NCI-H1105 treated with DMSO at 0.1 percent for 48 hours (cell line): ENCODE data around the gene USP53.
"Not testable (repeated sequence)": the region's sequence is repeated elsewhere in the genome, so short reads cannot be mapped to it uniquely, and the experiment has no call there.

Source experiments
- DNase-seq: peaks from one replicate; lab custom pipeline; 2025; lab: John Stamatoyannopoulos, UW

The USP53 gene

DNA sequence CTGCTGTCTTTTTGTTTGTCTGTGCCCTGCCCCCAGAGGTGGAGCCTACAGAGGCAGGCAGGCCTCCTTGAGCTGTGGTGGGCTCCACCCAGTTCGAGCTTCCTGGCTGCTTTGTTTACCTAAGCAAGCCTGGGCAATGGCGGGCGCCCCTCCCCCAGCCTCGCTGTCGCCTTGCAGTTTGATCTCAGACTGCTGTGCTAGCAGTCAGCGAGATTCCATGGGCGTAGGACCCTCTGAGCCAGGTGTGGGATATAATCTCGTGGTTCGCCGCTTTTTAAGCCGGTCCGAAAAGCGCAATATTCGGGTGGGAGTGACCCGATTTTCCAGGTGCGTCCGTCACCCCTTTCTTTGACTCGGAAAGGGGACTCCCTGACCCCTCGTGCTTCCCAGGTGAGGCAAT lies 67.0 kb downstream of the USP53 start:
- not testable (repeated sequence) for DNase-seq

DNA sequence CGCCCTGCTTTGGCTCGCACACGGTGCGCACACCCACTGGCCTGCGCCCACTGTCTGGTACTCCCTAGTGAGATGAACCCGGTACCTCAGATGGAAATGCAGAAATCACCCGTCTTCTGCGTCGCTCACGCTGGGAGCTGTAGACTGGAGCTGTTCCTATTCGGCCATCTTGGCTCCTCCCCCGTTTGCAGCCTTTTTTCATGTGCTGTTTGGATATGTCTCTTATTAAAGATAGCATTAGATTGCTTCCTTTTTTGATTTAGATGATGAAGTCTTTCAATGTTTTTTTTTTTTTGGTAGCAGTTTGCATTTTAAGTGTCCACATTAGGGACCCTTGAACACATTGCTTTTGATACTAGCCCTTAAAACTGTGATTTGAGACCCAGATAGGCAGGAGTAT lies 67.4 kb downstream of the USP53 start:
- not testable (repeated sequence) for DNase-seq

DNA sequence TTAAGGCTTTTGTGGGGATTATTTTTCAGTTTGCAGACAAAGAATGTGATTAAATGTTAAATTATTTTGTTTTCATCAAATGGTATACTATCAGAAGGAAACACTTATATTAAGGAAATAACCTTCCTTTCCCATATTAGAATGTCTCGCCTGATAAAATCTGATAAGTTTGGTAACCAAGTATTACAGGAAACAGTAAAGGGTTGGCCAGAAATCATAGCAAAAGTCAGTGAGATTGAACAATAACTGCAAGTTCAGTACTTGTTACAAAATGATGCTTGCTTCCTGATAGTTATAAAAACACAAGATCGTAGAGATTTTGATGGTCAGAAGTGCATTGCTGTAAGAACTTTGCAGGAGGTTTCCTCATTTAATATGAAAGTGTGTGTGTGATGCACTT lies 68.9 kb downstream of the USP53 start:
- DNase-seq = no peak

DNA sequence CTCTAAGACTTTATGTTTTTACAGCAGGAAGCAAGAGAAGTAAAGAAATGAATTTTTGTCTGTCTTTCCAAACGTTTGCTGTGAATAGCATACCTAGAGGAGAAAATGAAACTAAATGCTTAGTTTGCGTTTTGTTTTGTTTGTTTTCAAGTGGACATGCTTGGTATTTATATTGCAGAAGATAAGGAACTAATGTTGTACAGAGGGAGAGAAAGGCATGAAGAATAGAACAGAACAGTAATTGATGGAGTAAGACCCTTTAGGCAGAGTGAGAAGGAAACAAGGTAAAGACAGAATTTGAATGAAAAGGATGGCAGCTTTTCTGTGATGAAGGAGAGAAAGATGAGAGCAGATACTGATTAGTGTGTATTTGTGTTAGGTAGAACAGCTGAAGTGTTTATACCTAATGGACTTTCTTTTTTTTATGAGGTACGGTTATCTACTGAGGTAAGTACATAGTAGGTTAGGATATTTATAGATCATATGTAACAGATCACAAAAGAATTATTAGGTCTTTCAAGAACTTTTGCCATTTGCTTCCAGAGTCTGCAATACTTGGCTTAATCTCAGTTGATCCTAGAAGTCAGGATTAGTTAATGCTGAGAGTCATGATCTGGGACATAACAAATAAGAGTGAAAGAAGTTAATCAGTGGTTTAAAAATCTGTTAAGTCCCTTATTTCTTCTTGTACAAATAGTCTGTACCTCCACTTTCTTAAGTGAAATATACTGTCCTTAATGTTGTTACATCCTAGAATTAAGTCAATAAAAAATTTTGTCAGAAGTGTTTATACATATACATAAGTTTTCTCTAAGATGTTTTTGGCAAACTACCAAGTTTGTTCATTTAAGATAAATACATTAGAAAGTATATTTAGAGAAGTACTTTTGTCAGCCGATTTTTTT lies 72.6 kb downstream of the USP53 start:
- no peak for DNase-seq

DNA sequence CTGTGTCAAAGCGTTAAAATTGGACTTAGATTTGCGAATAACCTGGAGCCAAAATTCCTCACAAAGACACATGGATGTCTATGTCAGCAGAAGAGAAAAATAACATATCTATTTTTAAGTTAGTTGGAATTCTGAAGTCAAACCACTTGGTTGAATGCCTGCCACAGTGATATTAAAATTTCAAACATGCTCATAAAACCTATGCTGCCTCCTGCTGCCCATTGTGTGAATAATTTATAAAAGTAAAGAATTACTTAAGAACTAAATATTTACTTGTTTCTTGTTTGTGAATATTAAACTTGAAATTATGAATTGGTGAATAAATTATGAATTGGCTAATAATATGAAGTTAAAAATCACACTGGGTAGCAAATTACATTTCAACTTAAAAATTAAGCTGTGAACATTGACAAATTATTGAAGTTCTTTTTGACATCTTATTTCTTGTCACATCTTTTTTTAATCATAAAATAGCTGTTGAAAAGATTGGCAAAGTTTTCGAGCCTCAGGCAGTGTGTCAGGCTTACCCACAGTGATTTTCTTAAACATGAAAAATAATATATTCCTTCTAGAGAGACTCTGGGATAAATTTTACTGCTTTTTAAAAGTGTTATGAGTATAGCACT lies 74.0 kb downstream of the USP53 start:
- no peak for DNase-seq

DNA sequence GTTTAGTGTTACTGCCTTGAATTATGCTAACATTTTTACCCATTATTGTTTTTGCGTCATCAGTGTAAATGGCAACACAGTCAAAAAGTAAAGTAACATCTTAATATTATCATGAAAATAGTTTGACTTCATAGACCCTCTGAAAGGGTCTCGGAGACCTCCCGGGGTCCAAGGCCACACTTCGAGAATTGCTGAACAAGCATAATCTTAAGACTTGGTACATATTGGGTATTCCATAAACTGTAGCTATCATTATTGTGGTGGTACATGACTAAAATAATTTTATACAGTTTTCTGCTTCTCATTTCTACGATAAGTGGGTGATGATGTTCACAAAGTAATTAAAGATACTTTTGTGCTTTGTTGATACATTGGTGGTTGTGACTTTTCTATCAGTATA lies 76.8 kb downstream of the USP53 start:
- no peak for DNase-seq

DNA sequence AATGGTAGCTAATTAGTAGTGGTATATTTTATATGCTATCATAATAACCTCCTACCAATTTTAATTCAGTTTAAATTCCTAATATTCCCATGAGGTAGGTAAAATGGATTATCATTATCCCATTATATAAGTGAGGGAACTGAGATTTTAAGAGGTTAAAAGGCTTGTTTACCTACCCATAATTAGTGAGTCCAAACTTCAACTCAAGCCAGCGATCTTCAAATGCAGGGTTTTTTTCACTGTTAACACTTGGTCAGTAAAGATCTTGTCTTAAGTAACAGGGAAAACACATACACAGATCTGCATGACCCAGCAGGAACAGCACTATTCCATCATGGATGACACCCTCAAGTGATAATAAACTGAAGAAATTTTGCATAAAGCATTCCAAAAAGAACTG lies 78.1 kb downstream of the USP53 start:
- no peak for DNase-seq

DNA sequence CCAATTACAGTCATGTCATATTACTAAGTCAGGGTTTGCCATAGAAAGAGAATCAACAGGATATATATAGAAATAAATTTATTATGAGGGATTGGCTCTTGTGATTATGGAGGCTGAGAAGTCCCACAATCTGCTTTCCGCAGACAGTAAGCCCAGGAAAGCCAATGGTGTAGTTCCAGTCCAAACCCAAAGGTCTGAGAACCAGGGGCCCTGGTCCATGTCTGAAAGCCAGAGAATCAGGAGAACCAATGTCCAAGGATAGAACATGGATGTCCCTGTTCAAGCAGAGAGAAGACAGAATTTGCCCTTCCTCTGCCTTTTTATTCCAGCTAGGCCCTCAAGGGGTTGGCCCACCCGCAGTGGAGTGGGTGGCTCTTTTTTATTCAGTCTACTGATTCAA lies 83.8 kb downstream of the USP53 start:
- no peak for DNase-seq

DNA sequence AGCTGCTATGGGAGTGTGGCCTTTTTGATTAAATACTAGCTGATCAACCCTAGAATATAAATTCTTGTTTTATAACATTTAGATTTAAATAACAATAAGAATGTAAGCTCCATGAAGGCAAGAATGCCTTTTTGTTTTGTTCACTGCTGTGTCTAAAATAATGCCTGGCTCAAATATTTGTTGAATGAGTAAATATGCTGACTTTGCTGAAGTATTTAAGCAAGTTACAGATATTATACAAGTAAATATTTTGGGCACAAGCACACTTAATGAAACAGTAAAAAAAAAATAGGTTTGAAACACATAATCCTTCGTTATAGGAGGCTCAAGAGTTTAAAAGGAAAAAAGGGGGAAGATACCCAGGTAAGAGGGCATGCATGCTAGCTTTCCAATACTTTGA lies 85.3 kb downstream of the USP53 start:
- no peak for DNase-seq

DNA sequence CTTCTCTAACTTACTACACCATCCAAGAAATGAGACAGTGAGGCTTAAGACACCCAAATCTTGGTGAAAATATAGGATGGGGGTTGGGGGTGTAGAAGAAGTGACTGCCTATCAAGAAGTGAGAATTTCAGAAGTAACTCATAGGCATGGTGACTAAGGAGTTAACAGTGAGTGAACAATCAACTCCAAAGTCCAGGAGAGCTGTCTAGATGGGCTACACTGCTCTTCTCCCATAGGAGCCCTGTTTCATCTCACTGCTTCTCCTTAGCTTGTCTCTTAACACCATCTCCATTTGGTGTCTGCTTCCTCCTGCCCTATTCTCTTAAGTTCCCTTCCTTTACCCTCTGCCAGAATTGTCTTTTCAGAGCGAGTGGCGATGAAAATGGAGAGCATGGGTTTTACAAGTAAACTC lies 86.8 kb downstream of the USP53 start:
- no peak for DNase-seq

DNA sequence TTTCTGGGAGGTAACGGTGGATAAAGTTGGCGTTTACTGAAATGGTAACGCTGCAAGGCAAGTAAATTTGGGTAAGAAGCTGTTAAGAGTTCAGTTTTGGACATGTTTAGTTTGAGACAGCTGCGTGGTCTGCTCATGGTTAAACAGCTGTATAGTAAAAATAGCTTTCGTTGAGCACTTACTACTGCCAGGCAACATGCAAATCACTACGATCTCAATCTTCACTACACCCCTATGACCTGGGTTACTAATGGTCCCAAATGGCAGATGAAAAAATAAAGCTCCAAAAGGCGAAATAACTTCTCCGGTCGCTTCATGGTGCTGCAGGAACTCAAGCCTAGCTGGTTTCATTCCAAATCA lies 87.2 kb downstream of the USP53 start:
- DNase-seq = no peak

DNA sequence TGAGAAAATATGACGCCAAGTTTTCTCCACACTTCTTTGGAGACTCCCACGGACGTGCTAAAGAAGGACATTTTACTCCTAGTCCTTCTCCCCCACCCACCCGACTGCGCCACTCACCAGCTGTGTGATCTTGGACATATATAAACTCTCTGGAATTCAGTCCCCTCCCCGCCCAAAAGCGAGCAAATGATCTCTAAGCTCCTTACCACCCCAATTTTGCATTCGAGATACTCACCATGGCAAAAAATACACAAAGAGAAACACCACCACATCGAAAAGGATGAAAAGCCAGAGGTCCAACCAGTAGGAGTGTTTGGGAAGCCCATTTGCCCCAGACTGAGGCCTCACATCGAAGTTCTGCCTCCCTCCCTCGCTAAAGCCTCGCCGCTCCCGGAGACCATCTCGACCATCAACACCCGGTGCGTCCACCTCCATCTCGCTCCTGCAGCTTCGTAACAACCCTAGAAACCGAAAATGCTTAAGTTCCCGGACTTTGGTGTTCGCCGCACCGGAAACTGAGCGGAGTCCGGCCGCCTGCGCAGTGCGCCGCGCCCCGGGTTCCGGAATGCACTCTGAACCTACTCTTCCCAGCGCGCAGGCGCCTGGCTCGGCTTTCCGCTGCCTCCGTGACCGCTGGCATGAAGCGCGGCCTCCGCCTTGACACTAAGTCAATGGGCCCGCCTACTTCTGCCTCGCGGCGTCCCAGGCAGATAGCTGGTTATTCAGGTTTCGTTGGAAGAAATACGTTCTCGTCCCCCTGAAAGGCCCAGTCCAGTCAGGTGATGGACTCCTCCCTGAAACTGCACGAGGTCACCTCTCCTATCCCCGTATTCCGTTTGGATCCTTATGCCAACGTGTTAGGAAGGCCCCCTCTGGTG lies 87.8 kb downstream of the USP53 start:
- no peak for DNase-seq

DNA sequence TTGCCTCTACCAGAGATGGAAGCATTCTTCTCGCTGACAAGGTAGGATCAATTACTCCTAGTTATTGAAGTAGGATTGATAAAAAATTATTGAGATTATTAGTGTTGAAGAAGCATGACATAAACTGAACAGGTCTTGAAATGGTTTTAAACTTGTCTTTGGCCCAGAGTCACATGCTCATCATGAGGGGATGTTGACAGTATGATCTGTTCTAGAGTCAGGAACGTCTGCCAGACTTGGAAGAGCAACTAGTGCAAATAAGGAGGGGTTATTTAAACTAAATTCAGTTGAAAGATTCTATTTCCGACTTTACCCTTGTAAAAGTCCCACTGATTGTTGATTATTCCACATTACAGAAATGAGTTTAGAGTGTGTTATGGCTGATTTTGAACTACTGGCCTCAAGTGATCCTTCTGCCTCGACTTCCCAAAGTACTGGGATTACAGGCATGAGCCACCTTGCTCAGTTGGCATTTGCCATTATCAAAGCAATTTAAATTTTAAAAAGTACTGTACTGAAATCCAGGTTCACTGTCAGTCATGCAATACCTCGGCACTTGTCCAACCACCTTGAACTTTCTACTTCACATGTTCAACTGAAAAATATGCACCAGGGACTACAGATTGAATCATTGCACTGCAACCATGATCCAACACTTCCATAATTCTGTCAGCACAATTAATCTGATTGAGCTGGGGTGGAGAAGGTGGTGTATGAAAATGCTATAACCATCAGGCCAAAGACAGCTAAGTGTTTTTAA lies 89.7 kb downstream of the USP53 start:
- DNase-seq = no peak

DNA sequence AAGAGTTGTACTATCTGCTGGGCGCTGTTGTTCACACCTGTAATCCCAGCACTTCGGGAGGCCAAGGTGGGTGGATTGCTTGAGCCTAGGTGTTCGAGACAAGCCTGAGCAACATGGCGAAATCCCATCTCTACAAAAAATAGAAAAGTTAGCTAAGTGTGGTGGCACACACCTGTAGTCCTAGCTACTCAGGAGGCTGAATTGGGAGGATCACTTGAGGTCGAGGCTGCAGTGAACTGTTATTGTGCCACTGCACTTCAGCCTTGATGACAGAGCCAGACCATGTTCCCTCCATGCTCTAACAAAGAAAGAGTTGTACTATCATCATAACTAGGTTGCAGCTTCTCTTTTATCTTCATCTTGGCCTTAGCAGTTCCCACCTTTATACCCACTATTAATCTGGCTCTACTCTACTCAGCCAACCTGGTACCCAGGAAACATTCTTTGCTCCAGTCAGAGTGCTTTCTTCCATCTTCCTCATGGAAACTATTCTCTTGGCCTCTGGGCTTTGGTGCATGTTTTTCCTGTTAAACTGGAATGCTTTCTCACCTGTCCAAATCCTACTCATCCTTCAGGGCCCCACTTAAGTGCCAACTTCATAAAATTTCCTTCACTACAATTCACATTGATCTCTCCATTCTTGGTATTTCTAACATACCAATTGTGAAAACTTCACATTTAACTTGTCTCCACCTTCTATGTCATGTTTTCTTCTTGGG lies 91.2 kb downstream of the USP53 start:
- DNase-seq = no peak

DNA sequence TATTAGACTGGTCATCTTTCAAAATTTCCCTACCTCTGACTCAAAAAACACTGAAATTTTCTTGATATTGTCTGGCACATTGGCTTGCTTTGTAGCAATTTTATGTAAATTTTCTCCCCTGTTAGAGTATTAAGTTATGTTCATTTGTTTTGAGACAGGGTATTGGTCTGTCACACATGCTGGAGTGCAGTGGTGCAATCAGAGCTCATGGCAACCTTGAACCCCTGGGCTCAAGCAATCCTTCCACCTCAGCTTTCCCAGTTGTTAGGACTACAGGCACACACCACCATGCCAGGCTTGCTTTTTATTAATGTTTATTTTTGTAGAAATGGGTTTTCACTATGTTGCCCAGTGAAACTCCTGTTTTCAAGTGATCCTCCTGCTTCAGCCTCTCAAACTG lies 91.9 kb downstream of the USP53 start:
- no peak for DNase-seq

DNA sequence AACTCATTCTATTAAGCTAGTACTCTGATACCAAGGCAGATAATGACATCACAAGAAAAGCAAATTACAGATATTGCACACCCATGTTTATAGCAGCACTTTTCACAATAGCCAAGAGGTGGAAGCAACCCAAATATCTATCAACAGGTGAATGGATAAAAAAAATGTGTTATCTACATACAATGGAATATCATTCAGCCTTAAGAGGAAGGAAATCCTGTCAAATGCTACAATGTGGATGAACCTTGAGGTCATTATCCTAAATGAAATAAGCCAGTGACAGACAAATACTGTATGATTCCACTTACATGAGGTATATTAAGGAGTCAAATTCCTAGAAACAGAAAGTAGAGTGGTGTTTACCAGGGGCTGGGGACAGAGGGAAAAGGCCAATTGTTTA lies 95.1 kb downstream of the USP53 start:
- no peak for DNase-seq

DNA sequence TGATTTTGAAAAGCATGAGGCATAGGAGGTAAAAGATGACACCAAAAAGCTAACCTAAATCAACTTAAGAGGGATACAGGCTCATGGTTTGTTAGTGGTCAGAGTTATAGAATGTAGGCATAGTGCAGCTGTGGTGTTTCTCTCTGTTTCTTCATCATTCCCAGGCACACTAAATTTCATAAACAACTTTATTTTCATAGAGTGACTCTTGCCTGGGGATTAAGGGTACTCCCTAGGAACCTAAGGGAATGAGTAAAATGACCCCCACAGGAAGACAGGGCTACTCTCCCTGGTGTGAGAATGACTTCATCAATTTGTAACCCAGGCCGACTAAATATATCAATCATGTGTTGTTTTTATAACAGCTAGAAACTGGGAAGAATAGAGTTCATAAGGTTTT lies 98.3 kb downstream of the USP53 start:
- DNase-seq = no peak

DNA sequence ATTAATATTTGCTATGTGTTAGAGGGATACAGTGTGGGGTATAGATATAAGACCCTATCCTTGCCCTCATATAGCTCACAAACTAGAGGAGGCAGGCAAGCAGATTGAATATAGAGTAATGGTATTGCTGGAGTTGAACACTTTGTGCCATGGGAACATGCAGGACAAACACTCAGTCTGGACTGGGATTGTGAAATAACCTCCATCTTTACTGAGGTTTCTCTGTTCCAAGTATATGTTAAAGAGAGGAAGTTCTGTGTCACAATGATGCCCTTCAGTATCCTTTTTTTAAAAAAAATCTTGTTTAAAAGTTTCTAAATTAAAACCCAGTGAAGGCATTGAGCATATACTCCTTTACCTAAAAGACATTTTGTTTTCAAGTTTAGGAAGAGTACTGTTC lies 100.7 kb downstream of the USP53 start:
- DNase-seq = no peak

DNA sequence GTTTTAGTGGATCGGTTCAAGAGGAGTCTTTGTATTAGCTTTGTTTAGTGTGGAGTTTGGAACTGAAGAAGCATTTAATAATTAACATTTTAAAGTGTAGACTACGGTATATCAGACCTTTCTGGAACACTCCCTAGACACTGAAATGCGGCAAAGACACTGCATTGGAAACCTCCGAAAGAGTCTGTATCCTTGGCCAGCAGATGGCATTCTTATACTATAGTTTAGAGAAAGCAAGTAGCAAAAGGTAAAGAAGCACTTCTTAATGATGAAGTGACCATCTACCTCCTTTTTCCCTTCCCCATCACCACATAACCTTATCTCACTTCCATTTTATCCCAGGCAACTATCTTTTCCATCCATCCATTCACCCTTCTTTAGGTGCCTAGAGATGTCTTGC lies 101.8 kb downstream of the USP53 start:
- peak; percentile 42 for DNase-seq

DNA sequence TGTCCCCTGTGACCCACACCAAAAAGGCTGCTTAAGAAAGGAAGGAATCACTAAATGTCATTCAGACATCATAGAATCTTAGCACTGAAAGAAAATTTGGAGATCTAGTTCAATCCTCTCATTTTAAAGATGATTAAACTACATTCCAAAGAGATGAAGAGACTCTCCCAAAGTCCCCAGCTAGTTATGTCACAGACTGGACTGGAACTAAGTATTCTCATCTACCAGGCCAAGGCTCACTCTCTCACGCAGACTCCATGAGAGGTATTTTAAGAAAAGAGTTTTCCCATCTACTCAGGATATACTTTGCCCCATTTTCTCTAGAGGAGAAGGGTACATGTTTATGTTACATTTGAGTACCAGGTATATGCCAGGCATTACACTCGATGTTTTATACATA lies 102.5 kb downstream of the USP53 start:
- DNase-seq = no peak

DNA sequence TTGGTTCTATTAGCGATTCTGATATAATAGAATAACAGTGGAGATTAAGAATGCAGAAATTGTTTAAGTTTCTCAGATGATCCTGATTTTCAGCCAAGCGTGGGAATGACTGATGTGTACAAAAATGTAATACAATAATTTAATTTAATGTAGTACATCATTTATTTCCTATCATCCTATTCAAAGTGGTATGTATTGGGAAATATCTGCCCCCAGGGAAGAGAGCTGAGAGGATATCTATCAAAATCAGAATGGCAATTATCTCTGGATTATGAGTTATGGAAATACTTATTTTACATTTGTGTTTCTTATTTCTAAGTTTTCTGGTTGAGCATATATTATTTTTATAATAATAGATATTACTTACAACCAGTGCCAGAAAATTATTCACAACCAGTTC lies 105.5 kb downstream of the USP53 start:
- no peak for DNase-seq
